ENCODE measurements around the gene OR1L4.

GRCh38 chr9:122684851-122685250 lies 38.9 kb upstream of the OR1L4 start:
- no peak for TF ChIP-seq CTCF (IDR thresholded peaks at IDR 0.05; ENCODE audit: insufficient read depth, low read length, poor library complexity, severe bottlenecking)
- no peak for TF ChIP-seq EZH2phosphoT487 (conservative IDR thresholded peaks at IDR 0.05; ENCODE audit: low read length)
